Suppressor macrophage treated with lipopolysaccharide for 1 hour (primary cell): ENCODE results near the gene LSAMP.
"Not testable (repeated sequence)": the region's sequence is repeated elsewhere in the genome, so short reads cannot be mapped to it uniquely, and the experiment has no call there.

ENCODE experiments used
- DNase-seq, 3 donors: peaks; one replicate each; pipeline ENCODE4 v3.0.0-alpha.2; 2020 to 2022

The LSAMP gene

GRCh38 chr3:115861166-115861733 is 584.0 kb downstream of the LSAMP start:
- DNase-seq = no peak

GRCh38 chr3:115860766-115861165 is 584.5 kb downstream of the LSAMP start:
- no peak for DNase-seq

GRCh38 chr3:115859002-115859807 is 586.1 kb downstream of the LSAMP start:
- no peak for DNase-seq

GRCh38 chr3:115857518-115858136 is 587.7 kb downstream of the LSAMP start:
- no peak for DNase-seq

GRCh38 chr3:115855911-115856310 is 589.4 kb downstream of the LSAMP start:
- DNase-seq = no peak

GRCh38 chr3:115853104-115853503 is 592.2 kb downstream of the LSAMP start:
- no peak for DNase-seq

- DNase-seq = no peak
Measured at GRCh38 chr3:115852278-115852677, 593.0 kb downstream of the LSAMP start.

GRCh38 chr3:115851571-115851970 is 593.7 kb downstream of the LSAMP start:
- DNase-seq = no peak

GRCh38 chr3:115848641-115849040 is 596.6 kb downstream of the LSAMP start:
- no peak for DNase-seq

- DNase-seq = no peak
Measured at GRCh38 chr3:115845986-115846385, 599.3 kb downstream of the LSAMP start.

GRCh38 chr3:115844729-115845128 is 600.6 kb downstream of the LSAMP start:
- DNase-seq = not testable (repeated sequence)

- no peak for DNase-seq
Measured at GRCh38 chr3:115843206-115843605, 602.1 kb downstream of the LSAMP start.

GRCh38 chr3:115839246-115839645 is 606.0 kb downstream of the LSAMP start:
- DNase-seq = no peak

- no peak for DNase-seq
Measured at GRCh38 chr3:115838786-115839185, 606.5 kb downstream of the LSAMP start.

GRCh38 chr3:115836944-115837343 is 608.3 kb downstream of the LSAMP start:
- DNase-seq = peak; percentile 24 to 38 (median 35)

GRCh38 chr3:115835946-115836345 is 609.3 kb downstream of the LSAMP start:
- DNase-seq = no peak

GRCh38 chr3:115834068-115834467 is 611.2 kb downstream of the LSAMP start:
- no peak for DNase-seq

- no peak for DNase-seq
Measured at GRCh38 chr3:115833074-115833473, 612.2 kb downstream of the LSAMP start.

GRCh38 chr3:115832265-115832664 is 613.0 kb downstream of the LSAMP start:
- no peak for DNase-seq

- no peak for DNase-seq
Measured at GRCh38 chr3:115831864-115832263, 613.4 kb downstream of the LSAMP start.

GRCh38 chr3:115830764-115831395 is 614.4 kb downstream of the LSAMP start:
- no peak for DNase-seq

- no peak for DNase-seq
Measured at GRCh38 chr3:115828401-115828800, 616.9 kb downstream of the LSAMP start.

- DNase-seq = no peak
Measured at GRCh38 chr3:115827495-115827894, 617.8 kb downstream of the LSAMP start.

- no peak for DNase-seq
Measured at GRCh38 chr3:115825046-115825445, 620.2 kb downstream of the LSAMP start.
